LNCaP clone FGC (cell line): Measurements from ENCODE around the gene SPAG9.

ENCODE experiments used
- DNase-seq: peaks from one replicate; pipeline ENCODE4 v3.0.0-alpha.2; 2011; ENCODE audit warnings: low read depth
- H3K4me3 ChIP-seq: 2 replicates; pipeline ENCODE4 v1.5.1; 2011; ENCODE audit warnings: mild to moderate bottlenecking, low read depth, low read length, control low read depth
- CTCF ChIP-seq: IDR thresholded peaks from 2 replicates; pipeline ENCODE4 v1.5.1; 2012; ENCODE audit warnings: mild to moderate bottlenecking; ENCODE audit not compliant: control insufficient read depth, insufficient read depth; ENCODE audit errors: extremely low read depth

The SPAG9 gene

DNA sequence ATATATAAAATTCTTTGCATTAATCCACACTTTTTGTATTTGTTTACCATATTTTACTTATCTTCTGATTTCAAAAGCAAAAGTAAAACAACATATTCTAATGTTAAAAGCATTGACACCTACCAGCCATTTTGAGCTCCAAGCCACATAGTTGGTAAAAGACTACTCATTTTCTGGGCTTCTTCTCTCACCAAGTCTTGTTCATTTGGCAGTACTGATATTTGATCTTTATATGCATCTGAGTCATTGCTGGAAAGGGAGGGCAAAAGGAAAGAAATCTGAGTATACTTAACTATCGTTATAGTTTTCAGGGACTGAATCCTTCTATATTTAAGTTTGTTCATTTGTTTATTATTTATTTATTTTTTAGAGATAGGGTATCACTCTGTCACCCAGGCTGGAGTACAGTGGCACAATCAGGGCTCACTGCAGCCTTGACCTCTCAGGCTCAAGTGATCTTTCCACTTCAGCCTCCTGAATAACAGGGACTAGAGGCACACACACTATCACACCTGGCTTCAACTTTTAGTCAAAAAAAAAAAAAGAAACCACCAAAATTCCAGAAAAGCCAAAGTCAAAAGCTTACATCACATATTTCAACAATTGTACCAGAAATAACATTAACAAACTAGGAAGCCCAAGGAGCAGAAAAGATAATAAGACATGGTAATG, 133.5 kb downstream of the SPAG9 start:
- H3K4me3 ChIP-seq: no peak overlapping the region
- no peak for DNase-seq
- TF ChIP-seq CTCF: no peak

GRCh38 chr17:50981279-50981678, 139.4 kb downstream of the SPAG9 start:
- TF ChIP-seq CTCF: no peak
- DNase-seq: no peak
- H3K4me3 ChIP-seq: no peak overlapping the region

DNA sequence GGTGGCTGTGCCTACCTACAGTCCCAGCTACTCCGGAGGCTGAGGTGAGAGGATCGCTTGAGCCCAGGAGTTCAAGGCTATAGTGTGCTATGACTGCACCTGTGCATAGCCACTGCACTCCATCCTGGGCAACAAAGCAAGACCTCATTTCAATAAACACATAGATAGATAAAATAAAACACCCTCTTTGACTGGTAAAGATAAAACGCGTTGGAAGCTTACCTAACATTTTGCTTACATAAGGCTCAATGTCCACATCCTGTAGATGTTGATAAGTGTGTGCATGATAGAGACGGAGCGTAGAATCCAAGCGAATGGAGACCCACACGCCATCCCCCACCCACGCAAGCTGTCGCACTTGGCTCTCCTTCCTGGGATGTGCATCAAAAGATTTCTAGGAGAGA, 141.1 kb downstream of the SPAG9 start:
- H3K4me3 ChIP-seq: no peak overlapping the region
- no peak for DNase-seq
- no peak for TF ChIP-seq CTCF

DNA sequence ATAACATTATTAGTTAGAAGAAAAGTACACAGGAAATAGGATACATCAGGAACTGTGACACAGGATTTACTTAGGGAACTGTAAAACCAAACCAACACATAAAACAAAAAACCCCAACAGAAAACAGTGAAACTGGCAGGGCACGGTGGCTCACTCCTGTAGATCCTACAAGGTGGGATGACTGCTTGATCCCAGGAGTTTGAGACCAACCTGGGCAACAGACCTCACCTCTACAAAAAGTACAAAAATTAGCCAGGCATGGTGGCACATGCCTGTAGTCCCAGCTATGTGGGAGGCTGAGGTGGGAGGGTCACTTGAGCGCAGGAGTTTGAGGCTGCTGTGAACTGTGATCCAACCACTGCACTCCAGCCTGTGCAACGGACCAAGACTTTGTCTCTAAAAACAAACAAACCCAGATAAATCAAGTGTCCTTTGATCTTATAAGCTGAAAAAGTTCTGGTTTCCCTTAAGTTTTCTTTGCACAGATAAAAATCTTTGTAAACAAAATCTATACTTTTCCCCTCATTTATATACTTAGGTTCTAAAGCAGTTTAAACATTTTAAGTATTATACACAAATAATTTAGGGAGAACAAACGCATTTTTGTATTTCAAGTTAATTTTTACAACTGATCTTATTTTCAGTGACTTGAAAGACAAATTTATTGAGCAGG, 143.0 kb downstream of the SPAG9 start:
- TF ChIP-seq CTCF: no peak
- no peak for DNase-seq
- H3K4me3 ChIP-seq: no peak overlapping the region

DNA sequence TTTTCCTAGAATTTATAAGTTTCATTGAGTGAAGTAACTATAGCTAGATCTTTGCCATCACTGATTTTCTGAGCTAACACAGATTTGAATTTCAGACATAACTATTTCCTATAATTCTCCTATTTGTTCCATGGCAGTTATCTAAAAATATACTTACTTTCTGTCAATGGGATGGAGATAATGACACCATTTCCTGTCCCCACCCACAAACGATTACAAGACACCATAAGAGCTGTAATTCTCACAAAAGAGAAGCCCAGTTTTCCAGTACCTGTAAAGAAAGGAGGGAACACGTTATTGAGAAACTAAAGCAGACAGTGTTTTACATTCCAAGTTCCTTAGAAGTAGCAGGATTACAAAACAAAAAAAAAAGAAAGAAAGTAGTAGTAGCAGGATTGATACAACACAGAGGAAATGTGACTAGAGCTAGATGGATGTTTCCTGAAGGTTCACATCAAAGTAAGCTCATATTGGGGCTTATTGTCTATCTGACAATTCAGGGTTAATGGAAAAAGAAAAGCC, 143.7 kb downstream of the SPAG9 start:
- no peak for TF ChIP-seq CTCF
- H3K4me3 ChIP-seq: no peak overlapping the region
- no peak for DNase-seq

- TF ChIP-seq CTCF: no peak
- no peak overlapping the region for H3K4me3 ChIP-seq
- no peak for DNase-seq
These were observed 146.8 kb downstream of the SPAG9 start for GRCh38 chr17:50973557-50974494.
